Measurements from ENCODE around the gene SLC46A2. TPM values are rescaled to one million over a fixed set of nuclear protein-coding genes. Genes with fewer than 3 reads are reported as not detected.

Gene SLC46A2
- total RNA-seq, 2 donors from 2014 or later = not detected

GRCh38 chr9:112892981-112893380 lies 2.3 kb upstream of the SLC46A2 start:
- H3K36me3 ChIP-seq (ENCODE audit: control insufficient read depth, insufficient read depth, low read length) = no peaks in the 10 kb centered on the region
- peaks cover 36% of the 10 kb centered on the region for H3K27me3 ChIP-seq (ENCODE audit: control insufficient read depth, insufficient read depth, low read length, poor library complexity, severe bottlenecking)
- no peak overlapping the region for H3K9ac ChIP-seq (ENCODE audit: extremely low read depth, low read length, poor library complexity, severe bottlenecking)
- no peak for DNase-seq
- H3K4me3 ChIP-seq (ENCODE audit: low read length) = no peak overlapping the region
- Mint-ChIP-seq H3K36me3 (ENCODE audit: low read depth) (no peaks in the 10 kb centered on the region), H3K4me1 (peaks cover 4% of the 10 kb centered on the region), H3K9me3 (no peaks in the 10 kb centered on the region), H3K27me3 (ENCODE audit: insufficient read depth) (peaks cover 70% of the 10 kb centered on the region), H3K27ac (no peak overlapping the region), H3K4me3 (no peak overlapping the region)
- no peak overlapping the region for H3K27ac ChIP-seq (ENCODE audit: low read depth, low read length)
- 86 to 100% methylated on average over 2 of the region's 2 CpGs for WGBS, 2 experiments (ENCODE audit: insufficient coverage in 1 of 2, insufficient read length in 1 of 2)
- no peak for TF ChIP-seq CTCF (conservative IDR thresholded peaks at IDR 0.05)
- H3K9me3 ChIP-seq (ENCODE audit: control insufficient read depth, low read length) = no peaks in the 10 kb centered on the region
- H3K4me1 ChIP-seq (ENCODE audit: control insufficient read depth, insufficient read depth, low read length) = no peaks in the 10 kb centered on the region

DNA sequence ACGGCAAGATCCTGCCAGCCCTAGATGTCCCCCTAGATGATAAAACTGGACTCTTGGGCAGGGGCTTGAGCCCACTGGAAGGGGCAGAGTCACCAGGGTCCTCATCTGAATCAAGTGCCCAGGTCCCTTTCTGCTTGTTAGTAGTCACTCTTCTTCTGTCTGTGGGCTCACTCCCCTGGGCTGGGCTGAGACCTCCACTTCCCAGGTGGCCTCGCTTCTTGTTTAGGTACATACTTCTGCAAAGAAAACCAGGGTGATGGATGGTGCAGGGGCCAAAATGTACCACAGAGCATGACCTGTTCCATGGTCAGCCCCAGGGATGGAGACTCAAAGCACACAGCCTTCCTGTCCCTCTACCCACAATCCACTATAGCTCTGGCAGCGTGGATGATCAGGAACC lies 845 bp upstream of the SLC46A2 start:
- Histone ChIP-seq H3K4me3 (ENCODE audit: low read length) (no peak overlapping the region), H3K4me1 (ENCODE audit: control insufficient read depth, insufficient read depth, low read length) (no peaks in the 10 kb centered on the region), H3K9me3 (ENCODE audit: control insufficient read depth, low read length) (no peaks in the 10 kb centered on the region), H3K27ac (ENCODE audit: low read depth, low read length) (no peak overlapping the region), H3K36me3 (ENCODE audit: control insufficient read depth, insufficient read depth, low read length) (no peaks in the 10 kb centered on the region), H3K27me3 (ENCODE audit: control insufficient read depth, insufficient read depth, low read length, poor library complexity, severe bottlenecking) (peaks cover 36% of the 10 kb centered on the region), H3K9ac (ENCODE audit: extremely low read depth, low read length, poor library complexity, severe bottlenecking) (no peak overlapping the region)
- no peak for DNase-seq
- H3K36me3 Mint-ChIP-seq (ENCODE audit: low read depth) = no peaks in the 10 kb centered on the region
- no peak for TF ChIP-seq CTCF (conservative IDR thresholded peaks at IDR 0.05)
- no peak overlapping the region for H3K27ac Mint-ChIP-seq
- H3K4me3 Mint-ChIP-seq = peak overlapping the region; percentile 55
- WGBS, 2 experiments (ENCODE audit: insufficient coverage in 1 of 2, insufficient read length in 1 of 2) = 83 to 100% methylated on average over 1 to 3 of the region's 3 CpGs
- H3K9me3 Mint-ChIP-seq = no peaks in the 10 kb centered on the region
- H3K27me3 Mint-ChIP-seq (ENCODE audit: insufficient read depth) = peaks cover 69% of the 10 kb centered on the region
- peaks cover 4% of the 10 kb centered on the region for H3K4me1 Mint-ChIP-seq

GRCh38 chr9:112887381-112887780 lies 3.3 kb downstream of the SLC46A2 start:
- H3K9ac ChIP-seq (ENCODE audit: extremely low read depth, low read length, poor library complexity, severe bottlenecking) = no peak overlapping the region
- Mint-ChIP-seq H3K4me3 (no peak overlapping the region), H3K27ac (no peak overlapping the region), H3K9me3 (no peaks in the 10 kb centered on the region), H3K4me1 (peaks cover 7% of the 10 kb centered on the region), H3K27me3 (ENCODE audit: insufficient read depth) (peaks cover 44% of the 10 kb centered on the region), H3K36me3 (ENCODE audit: low read depth) (no peaks in the 10 kb centered on the region)
- DNase-seq = peak; percentile 89
- no peaks in the 10 kb centered on the region for H3K4me1 ChIP-seq (ENCODE audit: control insufficient read depth, insufficient read depth, low read length)
- peaks cover 36% of the 10 kb centered on the region for H3K27me3 ChIP-seq (ENCODE audit: control insufficient read depth, insufficient read depth, low read length, poor library complexity, severe bottlenecking)
- 70 to 100% methylated on average over 1 to 5 of the region's 5 CpGs for WGBS, 2 experiments (ENCODE audit: insufficient coverage in 1 of 2, insufficient read length in 1 of 2)
- H3K36me3 ChIP-seq (ENCODE audit: control insufficient read depth, insufficient read depth, low read length) = no peaks in the 10 kb centered on the region
- peak; percentile 83 for TF ChIP-seq CTCF (conservative IDR thresholded peaks at IDR 0.05)
- H3K27ac ChIP-seq (ENCODE audit: low read depth, low read length) = no peak overlapping the region
- H3K4me3 ChIP-seq (ENCODE audit: low read length) = no peak overlapping the region
- H3K9me3 ChIP-seq (ENCODE audit: control insufficient read depth, low read length) = no peaks in the 10 kb centered on the region
